Panc1 (cell line): ENCODE measurements around the gene TMED8. TPM values are rescaled to one million over a fixed set of nuclear protein-coding genes. Genes with fewer than 3 reads are reported as not detected.

Experiments used
- ATAC-seq: fragments of 200-7000 bp; cut with Tn5 transposase; 2 replicates; pipeline ENCODE4 v1.9.1; 2020; ENCODE audit warnings: mild to moderate bottlenecking, moderate library complexity
- BruUV-seq: library from RNA; stranded (reverse); fragments of 400-500 nt; replicated peaks from 2 replicates; lab custom pipeline; 2021; lab: Mats Ljungman, UMichigan
- CTCF ChIA-PET: fragments of 300-600 bp; sonication (Branson Sonifier 250); formaldehyde crosslinking; loops from one replicate; lab custom pipeline; 2022; ENCODE audit warnings: antibody characterized with exemption; lab: Charles Lee
- POLR2A ChIA-PET: fragments of 300-600 bp; sonication (Branson Sonifier 250); formaldehyde crosslinking; loops from one replicate; lab custom pipeline; 2022; ENCODE audit warnings: antibody characterized with exemption; lab: Charles Lee
- DNase-seq: peaks from one replicate; pipeline ENCODE4 v3.0.0-alpha.2; 2010; ENCODE audit warnings: low read depth, low spot score
- H3K27ac ChIP-seq: 2 replicates; pipeline ENCODE4 v1.5.1; 2011; ENCODE audit warnings: mild to moderate bottlenecking, low read length, inconsistent platforms
- H3K27me3 ChIP-seq: fragments of 200-500 bp; sonication (Bioruptor generic); 2 replicates; pipeline ENCODE4 v1.6.0; 2014; ENCODE audit warnings: low read length, inconsistent platforms; ENCODE audit not compliant: control insufficient read depth, insufficient read depth
- H3K36me3 ChIP-seq: fragments of 200-500 bp; sonication (Bioruptor generic); 2 replicates; pipeline ENCODE4 v1.5.1; 2014; ENCODE audit warnings: inconsistent platforms, mild to moderate bottlenecking, low read length, moderate library complexity; ENCODE audit not compliant: control insufficient read depth, insufficient read depth
- H3K4me1 ChIP-seq: 2 replicates; pipeline ENCODE4 v1.5.1; 2011; ENCODE audit warnings: inconsistent platforms, mild to moderate bottlenecking, low read length, moderate library complexity; ENCODE audit not compliant: control insufficient read depth, insufficient read depth
- H3K4me3 ChIP-seq, 2 experiments: 2 replicates each; pipeline ENCODE4 v1.5.1; 2011 to 2012; ENCODE audit warnings: low read depth in 2 of 2, low read length in 2 of 2, mild to moderate bottlenecking in 2 of 2, inconsistent platforms in 1 of 2, moderate library complexity in 1 of 2
- H3K9me3 ChIP-seq: fragments of 200-500 bp; sonication (Bioruptor generic); 2 replicates; pipeline ENCODE4 v1.5.1; 2014; ENCODE audit warnings: low read depth, mild to moderate bottlenecking, inconsistent platforms, low read length, moderate library complexity; ENCODE audit not compliant: control insufficient read depth, insufficient read depth
- POLR2AphosphoS5 ChIP-seq: IDR thresholded peaks from 2 replicates; pipeline ENCODE4 v1.6.1; 2012; ENCODE audit warnings: mild to moderate bottlenecking, low read depth, low read length, moderate library complexity
- SIN3A ChIP-seq: IDR thresholded peaks from 2 replicates; pipeline ENCODE4 v1.6.1; 2012; ENCODE audit warnings: low read depth, mild to moderate bottlenecking, low read length, moderate library complexity, borderline replicate concordance; ENCODE audit not compliant: insufficient read depth
- TCF7L2 ChIP-seq: IDR thresholded peaks from 2 replicates; pipeline ENCODE4 v1.6.1; 2011; ENCODE audit warnings: mild to moderate bottlenecking, low read depth, low read length, inconsistent platforms
- in situ Hi-C: cut with HindIII; loops from 2 replicates; pipeline ENCODE4 v1.10.0; 2016; ENCODE audit warnings: low sequenced_read_pairs, low pct_unique_long_range_greater_than_20kb
- intact Hi-C: fragments of 100-400 bp; cut with micrococcal nuclease; formaldehyde crosslinking; loops from one replicate; pipeline ENCODE4 v1.10.0; 2022; ENCODE audit not compliant: unreplicated experiment
- total RNA-seq: library from RNA; stranded (reverse); gene quantifications from one replicate; pipeline ENCODE4 v1.2.1, GENCODE V29; 2021; ENCODE audit not compliant: unreplicated experiment
- TF ChIP-seq, protein P1 (sequence below), 2 experiments: IDR thresholded peaks; 2 replicates each; pipeline ENCODE4 v1.6.1; 2011 to 2012; ENCODE audit warnings: low read depth in 2 of 2, control low read depth in 1 of 2, low read length in 1 of 2, mild to moderate bottlenecking in 1 of 2, moderate library complexity in 1 of 2; ENCODE audit not compliant: insufficient read depth in 1 of 2
- TF ChIP-seq, protein P2 (sequence below): fragments of 450-650 bp; IDR thresholded peaks from 2 replicates; pipeline ENCODE4 v1.5.1; 2017; ENCODE audit warnings: mild to moderate bottlenecking

TMED8 gene
- total RNA-seq, 1 experiment from 2014 or later: 8.5 TPM

DNA sequence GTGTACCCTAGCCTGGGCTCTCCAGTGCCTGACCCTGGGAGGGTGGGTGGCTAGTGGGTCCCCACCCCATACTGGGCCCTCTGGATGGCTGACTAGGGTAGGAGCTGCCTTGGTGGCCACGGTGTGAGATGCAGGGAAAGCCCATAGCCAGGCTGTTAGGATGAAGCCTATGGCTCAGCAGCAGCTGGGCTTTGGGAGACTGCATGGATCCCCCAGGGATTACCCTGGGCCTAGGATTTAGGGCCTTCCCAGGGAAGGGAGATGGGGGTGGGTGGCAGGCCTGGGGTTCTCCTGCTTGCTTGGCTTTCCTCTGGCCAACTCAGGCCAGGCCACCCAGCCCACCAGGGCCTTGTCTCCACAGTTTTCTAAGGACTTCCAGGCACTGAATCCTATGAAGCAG is 49.8 kb downstream of the TMED8 start:
- H3K36me3 ChIP-seq: no peaks in the 10 kb centered on the region
- H3K4me3 ChIP-seq: no peak overlapping the region
- peaks cover 2% of the 10 kb centered on the region; the same call in 1 of the 2 replicates for H3K4me1 ChIP-seq
- no peaks in the 10 kb centered on the region for H3K9me3 ChIP-seq
- no peaks in the 10 kb centered on the region for H3K27me3 ChIP-seq
- no TSS peak for BruUV-seq
- CTCF ChIA-PET: no interaction called here
- in situ Hi-C loops (no loop called here), intact Hi-C loops (loop anchor here (10.0 kb wide), 1 partner anchor 228 kb away; no protein-coding TSS in a partner anchor)
- TF ChIP-seq TCF7L2 (no peak), SIN3A (no peak), POLR2AphosphoS5 (no peak)
- TF ChIP-seq, protein P1, sequence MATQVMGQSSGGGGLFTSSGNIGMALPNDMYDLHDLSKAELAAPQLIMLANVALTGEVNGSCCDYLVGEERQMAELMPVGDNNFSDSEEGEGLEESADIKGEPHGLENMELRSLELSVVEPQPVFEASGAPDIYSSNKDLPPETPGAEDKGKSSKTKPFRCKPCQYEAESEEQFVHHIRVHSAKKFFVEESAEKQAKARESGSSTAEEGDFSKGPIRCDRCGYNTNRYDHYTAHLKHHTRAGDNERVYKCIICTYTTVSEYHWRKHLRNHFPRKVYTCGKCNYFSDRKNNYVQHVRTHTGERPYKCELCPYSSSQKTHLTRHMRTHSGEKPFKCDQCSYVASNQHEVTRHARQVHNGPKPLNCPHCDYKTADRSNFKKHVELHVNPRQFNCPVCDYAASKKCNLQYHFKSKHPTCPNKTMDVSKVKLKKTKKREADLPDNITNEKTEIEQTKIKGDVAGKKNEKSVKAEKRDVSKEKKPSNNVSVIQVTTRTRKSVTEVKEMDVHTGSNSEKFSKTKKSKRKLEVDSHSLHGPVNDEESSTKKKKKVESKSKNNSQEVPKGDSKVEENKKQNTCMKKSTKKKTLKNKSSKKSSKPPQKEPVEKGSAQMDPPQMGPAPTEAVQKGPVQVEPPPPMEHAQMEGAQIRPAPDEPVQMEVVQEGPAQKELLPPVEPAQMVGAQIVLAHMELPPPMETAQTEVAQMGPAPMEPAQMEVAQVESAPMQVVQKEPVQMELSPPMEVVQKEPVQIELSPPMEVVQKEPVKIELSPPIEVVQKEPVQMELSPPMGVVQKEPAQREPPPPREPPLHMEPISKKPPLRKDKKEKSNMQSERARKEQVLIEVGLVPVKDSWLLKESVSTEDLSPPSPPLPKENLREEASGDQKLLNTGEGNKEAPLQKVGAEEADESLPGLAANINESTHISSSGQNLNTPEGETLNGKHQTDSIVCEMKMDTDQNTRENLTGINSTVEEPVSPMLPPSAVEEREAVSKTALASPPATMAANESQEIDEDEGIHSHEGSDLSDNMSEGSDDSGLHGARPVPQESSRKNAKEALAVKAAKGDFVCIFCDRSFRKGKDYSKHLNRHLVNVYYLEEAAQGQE (IDR thresholded peaks at IDR 0.05; ENCODE audit: insufficient read depth in 1 of 2, low read depth in 2 of 2, low read length in 1 of 2): no peak
- TF ChIP-seq, protein P2, sequence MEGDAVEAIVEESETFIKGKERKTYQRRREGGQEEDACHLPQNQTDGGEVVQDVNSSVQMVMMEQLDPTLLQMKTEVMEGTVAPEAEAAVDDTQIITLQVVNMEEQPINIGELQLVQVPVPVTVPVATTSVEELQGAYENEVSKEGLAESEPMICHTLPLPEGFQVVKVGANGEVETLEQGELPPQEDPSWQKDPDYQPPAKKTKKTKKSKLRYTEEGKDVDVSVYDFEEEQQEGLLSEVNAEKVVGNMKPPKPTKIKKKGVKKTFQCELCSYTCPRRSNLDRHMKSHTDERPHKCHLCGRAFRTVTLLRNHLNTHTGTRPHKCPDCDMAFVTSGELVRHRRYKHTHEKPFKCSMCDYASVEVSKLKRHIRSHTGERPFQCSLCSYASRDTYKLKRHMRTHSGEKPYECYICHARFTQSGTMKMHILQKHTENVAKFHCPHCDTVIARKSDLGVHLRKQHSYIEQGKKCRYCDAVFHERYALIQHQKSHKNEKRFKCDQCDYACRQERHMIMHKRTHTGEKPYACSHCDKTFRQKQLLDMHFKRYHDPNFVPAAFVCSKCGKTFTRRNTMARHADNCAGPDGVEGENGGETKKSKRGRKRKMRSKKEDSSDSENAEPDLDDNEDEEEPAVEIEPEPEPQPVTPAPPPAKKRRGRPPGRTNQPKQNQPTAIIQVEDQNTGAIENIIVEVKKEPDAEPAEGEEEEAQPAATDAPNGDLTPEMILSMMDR: no peak
- ATAC-seq (no peak), DNase-seq (no peak)
- H3K27ac ChIP-seq: no peak overlapping the region
- POLR2A ChIA-PET: no interaction called here

DNA sequence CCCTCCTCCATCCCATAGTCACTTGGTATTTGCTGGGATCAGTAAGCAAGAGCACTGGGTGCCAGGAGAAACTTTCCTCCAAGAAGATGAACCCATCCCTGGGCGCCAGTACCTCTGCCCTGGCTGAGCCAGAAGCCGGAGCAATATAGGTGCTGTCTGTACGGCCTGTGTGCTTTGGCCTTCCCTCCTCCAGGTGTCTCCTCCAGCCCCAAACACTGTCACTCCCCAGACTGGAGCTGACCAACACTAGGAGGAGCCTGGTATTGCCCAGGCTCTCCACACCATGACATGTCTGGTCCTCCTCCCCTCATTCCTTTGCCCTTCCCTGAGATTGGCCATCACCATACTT is 51.2 kb downstream of the TMED8 start:
- intact Hi-C loops: loop anchor here (10.0 kb wide), 1 partner anchor 229 kb away; no protein-coding TSS in a partner anchor
- in situ Hi-C loops: no loop called here
- Histone ChIP-seq H3K36me3 (no peaks in the 10 kb centered on the region), H3K27ac (no peak overlapping the region), H3K4me3 (no peak overlapping the region), H3K27me3 (no peaks in the 10 kb centered on the region), H3K4me1 (peaks cover 4% of the 10 kb centered on the region; the same call in 1 of the 2 replicates), H3K9me3 (no peaks in the 10 kb centered on the region)
- ChIA-PET POLR2A (no interaction called here), CTCF (no interaction called here)
- ATAC-seq: no peak
- no TSS peak for BruUV-seq
- no peak for DNase-seq
- TF ChIP-seq SIN3A (no peak), TCF7L2 (no peak), POLR2AphosphoS5 (no peak)
- TF ChIP-seq, protein P2: no peak
